COR-L47 (cell line): ENCODE measurements around the gene TTBK1.

ENCODE experiments used
- DNase-seq: peaks from one replicate; lab custom pipeline; 2025; lab: John Stamatoyannopoulos, UW

The TTBK1 gene

GRCh38 chr6:43223175-43223574 is 20.1 kb upstream of the TTBK1 start:
- no peak for DNase-seq

DNA sequence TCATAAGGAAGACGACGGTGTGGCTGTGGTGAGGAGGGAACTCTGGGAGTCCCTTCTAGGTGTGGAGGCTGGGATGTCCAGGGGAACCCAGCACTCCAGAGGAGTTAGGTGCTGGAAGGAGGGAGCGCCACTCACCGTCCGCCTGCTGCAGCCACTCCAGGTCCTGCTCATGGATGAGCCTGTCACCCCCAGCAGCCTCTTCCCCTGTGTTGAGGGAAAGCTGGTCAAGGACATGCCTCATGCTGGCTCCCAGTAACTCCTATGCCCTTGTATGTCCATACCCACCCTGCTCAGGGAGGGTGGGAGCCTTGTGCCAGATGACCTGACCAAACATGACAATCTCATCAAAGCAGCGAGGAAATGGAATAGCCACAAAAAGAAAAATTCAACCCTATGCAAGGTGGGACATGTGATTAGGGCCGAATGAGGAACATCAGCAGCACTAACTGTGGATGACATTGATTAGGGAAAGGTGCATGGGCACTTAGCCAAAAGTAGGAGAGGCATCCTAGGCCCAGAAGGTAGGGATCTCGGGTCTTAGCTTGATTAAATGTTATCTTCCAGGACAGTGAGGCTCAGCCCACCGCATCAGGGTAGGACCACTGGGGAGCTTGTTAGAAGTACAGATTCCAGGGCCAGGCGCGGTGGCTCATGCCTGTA is 17.0 kb upstream of the TTBK1 start:
- DNase-seq, result no peak

DNA sequence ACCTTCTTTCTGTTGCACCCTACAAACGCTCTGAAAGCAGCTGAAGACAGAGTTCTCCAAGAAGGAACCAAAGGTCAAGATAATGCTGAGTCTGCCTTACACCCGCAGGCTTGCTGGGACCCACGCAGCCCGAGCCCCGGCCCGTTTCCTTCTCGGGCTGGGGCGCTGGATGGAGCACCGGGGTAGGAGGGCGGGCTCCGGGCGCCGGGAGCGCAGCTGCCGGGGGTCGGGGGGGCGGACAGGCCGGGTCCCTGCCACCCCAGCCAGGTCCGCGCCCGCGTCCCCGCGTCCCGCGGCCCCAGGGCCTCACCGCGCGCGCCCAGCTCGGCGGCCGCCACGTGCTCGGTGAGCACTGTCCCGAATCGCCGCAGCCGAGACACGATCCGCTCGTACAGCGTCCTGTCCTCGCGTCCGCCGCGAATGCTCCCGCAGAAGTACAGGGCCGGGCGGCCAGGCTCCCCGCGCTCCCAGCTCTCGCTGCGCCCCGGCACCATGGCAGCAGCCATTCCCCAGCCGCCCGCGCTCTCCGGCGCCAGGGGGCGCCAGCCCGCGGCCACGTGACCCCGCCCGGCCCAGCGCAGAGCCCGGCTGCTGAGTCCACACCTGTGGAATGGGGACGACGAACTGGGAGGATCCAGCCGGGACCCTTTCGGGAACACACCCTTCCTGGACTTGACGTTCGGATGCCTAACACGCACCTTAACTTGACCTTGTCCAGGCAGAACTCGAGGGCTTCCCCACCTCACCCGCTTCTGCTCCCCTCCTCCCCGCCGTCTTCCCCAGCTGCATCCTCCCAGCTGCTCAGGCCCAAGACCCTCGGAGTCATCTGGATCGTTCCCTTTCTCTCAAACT is 14.1 kb upstream of the TTBK1 start, which contains the start of gene DNPH1:
DNPH1 (minus strand) TSS at position 531 of the 852 bp plus-strand sequence; CDS start at position 506, 25 bp downstream.
- DNase-seq, result peak; percentile 56

DNA sequence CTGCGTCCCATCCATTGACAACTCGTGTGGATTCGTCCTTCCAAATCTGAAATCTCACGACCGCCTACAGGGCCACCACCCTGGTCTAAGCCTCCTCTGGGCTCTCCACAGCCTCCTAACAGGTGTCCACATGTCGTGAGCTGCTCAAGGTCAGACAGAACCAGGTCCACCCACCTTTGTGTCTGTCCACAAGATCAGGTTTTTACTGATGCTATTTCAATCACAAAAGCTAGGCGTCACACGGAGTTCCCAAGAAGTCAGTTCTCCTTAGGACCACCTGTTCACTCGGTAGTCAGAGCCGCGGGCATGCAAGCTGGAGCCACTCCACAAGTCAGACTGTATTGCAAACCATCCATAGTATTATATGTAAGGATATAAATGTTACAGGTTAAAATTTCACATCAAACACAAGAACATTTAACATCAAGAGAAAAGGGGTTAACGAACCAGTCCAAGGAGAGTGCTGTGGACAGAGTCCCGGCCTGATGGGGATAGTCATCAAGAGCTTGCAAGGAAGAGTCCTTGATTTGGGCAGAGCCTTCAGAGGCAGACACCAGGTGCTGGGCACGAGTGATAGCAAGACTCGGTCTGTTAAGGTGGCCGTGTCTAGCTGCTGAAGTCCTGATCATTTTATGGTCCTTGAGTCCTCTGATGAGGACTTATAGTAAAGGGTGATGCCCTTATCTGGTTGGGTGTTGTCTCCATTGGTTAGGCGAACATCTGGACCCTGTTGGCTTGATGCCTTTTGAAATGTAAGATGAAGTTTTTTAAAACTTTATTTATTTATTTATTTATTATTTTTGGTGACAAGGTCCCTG is 13.3 kb upstream of the TTBK1 start:
- DNase-seq, result no peak

DNA sequence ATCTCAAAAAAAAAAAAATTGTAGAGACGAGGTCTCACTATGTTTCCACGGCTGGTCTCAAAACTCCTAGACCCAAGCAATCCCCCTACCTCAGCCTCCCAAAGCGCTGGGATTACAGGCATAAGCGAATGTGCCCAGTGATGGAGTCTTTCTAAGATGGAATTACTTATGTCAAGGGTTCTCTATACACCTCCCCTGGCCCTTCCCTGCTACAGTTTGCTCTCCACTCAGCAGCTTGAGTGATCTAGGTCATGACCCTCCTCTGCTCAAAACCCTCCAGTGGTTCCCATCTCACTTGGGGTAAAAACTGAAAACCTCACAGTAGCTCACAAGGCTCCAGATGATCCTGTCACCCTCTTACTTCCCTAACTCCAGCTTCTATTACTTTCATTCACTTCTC is 12.2 kb upstream of the TTBK1 start:
- DNase-seq, result no peak

DNA sequence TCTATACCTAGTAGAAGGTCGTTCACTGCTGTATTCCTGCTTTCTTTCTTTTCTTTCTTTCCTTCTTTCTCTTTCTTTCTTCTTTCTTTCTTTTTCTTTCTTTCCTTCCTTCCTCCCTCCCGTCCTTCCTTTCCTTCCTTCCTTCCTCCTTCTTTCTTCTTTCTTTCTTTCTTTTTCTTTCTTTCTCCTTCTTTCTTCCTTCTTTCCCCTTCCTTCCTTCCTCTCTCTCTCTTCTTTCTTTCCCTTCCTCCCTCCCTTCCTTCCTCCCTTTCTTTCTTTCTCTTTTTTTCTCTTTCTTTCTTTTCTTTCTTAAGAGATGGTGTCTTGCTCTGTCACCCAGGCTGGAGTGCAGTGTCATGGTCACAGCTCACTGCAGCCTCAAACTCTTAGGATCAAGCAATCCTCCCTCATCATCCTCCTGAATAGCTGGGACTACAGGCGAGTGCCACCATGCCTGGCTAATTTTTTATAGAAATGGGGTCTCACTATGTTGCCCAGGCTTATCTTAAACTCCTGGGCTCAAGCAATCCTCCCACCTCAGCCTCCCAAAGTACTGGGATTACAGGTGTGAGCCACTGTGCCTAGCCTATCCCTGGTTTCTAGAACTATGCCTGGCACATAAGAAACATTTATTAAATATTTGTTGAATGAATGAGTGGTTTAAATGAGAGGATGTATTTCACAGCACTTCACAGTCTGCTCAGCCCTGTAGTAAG is 11.4 kb upstream of the TTBK1 start:
- no peak for DNase-seq

DNA sequence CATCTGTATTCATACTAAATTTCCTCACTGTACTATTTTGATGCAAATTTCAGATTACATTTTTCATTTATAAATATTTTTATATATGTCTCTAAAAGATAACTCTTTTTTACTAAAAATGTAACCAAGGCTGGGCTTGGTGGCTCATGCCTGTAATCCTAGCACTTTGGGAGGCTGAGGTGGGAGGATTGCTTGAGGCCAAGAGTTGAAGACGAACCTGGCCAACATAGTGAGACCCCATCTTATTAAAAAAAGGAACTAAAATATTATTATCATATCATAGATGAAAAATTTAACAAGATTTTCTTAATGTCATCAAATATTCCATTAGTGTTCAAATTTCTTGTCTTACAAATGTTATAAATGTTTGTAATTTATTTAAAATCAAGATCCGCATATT is 7.4 kb upstream of the TTBK1 start:
- no peak for DNase-seq

DNA sequence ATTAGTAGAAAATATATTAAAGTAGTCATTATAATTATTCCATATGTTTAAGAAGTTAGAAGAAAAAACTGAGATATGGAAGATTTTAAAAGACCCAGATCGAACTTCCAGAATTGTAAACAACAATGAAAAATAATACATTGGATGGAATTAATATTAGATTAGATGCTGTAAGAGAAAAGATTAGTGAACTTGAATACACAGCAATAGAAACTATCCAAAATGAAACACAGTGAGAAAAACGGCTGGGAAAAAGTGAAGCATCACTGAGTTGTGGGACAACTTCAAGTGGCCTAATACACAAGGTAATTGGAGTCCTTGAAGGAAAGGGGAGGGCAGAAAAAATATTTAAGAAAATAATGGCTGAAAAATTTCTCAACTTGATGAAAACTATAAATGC is 4.2 kb upstream of the TTBK1 start:
- DNase-seq, result no peak

DNA sequence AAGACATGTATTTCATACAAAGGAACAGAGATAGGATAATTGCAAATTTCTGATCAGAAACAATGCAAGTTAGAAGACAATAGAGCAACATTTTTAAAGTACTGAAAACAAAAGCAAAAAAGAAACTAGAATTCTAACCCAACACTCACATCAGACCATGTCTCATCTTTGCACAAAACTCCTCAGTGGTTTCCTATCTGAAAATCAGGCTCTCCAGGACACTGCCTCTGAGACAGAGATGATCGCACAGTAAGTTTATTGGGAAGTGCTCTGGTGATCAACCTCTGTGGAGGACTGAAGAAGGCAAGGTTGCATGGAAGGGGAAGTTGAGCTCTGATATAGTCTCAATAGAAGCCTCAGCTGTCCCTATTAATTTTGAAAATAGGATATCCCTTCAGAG is 2.3 kb upstream of the TTBK1 start:
- no peak for DNase-seq

DNA sequence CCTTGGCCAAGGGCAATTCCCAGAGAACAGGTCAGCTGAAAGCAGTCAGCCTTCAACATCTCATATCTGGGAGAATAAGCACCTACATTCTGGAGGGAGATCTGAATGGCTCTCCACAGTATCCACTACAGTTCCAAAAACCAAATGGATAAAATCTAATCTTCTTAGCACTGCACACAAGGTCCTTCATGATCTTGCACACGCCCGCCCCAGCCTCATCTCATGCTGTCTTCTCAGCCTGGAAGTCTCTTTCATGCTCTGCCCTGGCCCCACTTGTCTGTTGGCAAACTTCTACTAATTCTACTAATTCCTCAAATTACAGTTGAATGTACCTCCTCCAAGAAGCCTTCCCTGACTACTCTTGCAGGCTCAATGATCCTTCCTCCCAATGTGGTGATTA is 1.8 kb upstream of the TTBK1 start:
- no peak for DNase-seq

GRCh38 chr6:43243664-43244321 is 512 bp downstream of the TTBK1 start:
- peak; percentile 29 for DNase-seq

GRCh38 chr6:43246301-43247113 is 3.2 kb downstream of the TTBK1 start:
- DNase-seq, result no peak

GRCh38 chr6:43247114-43247999 is 4.1 kb downstream of the TTBK1 start:
- peak; percentile 52 for DNase-seq

GRCh38 chr6:43248101-43248500 is 4.8 kb downstream of the TTBK1 start:
- no peak for DNase-seq

GRCh38 chr6:43248791-43249190 is 5.5 kb downstream of the TTBK1 start:
- DNase-seq, result no peak

- no peak for DNase-seq
These were observed 7.7 kb downstream of the TTBK1 start for GRCh38 chr6:43250992-43251373.

GRCh38 chr6:43253401-43253800 is 10.1 kb downstream of the TTBK1 start:
- no peak for DNase-seq

GRCh38 chr6:43254138-43254817 is 11.0 kb downstream of the TTBK1 start:
- no peak for DNase-seq

DNA sequence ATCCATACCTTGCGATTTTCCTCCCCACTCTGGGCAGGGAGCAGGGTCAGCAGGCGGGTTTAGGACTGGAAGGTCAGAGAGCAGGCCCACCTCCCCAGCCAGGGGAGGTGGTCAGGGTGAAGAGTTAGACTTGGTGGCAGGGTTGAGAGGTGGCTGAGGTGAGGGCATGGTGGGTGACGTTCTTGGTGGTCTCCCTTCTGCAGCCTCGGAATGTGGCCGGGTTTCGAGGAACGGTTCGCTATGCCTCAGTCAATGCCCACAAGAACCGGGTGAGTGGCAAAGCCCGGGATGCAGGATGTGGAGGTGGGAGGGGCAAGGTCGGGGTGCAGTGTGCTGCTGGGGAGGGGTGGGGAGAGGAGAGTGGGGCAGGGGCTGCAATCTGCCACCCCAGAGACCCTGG is 11.6 kb downstream of the TTBK1 start:
- no peak for DNase-seq
